Left colon (tissue), 2 donors: ENCODE results near the gene RGS7BP. TPM values are rescaled to one million over a fixed set of nuclear protein-coding genes. Genes with fewer than 3 reads are reported as not detected.
A peak's percentile ranks its signal among the peaks of the same experiment; 100 is the strongest.

Experiments used
- ATAC-seq: fragments of 200-7000 bp; cut with Tn5 transposase; one replicate; pipeline ENCODE4 v1.9.1; 2020; ENCODE audit warnings: mild to moderate bottlenecking, moderate library complexity
- DNase-seq, 2 donors: peaks; one replicate each; pipeline ENCODE4 v3.0.0-alpha.2; 2020
- intact Hi-C, 2 donors: fragments of 100-400 bp; cut with DNase I in 1 of 2; cut with micrococcal nuclease in 1 of 2; formaldehyde crosslinking; loops; one replicate each; pipeline versions ENCODE4 v1.11.2 to v1.14.0; 2022; cut with DNase I, micrococcal nuclease
- long read RNA-seq: library from polyadenylated mRNA; unstranded; transcript quantifications from one replicate; pipeline ENCODE4 v2.0.0, GENCODE V29; 2021
- total RNA-seq, 2 donors: library from RNA; stranded (reverse); fragmentation: NEBNext Ultra II Directional; extraction: Animal tissue kit (Norgen Biotek cat#: 25700); gene quantifications; one replicate each; pipeline ENCODE4 v1.2.1, GENCODE V29; 2021
- donor health status: DM: no; HTN: no; CAD: no.
- donor health status: DM: yes; HTN: yes; CAD: no.

The RGS7BP gene
- total RNA-seq = under 1 TPM; 0.24 to 0.50 TPM
- long read RNA-seq, full-length matches to known transcripts = 1 of 1 reads
- long read RNA-seq, partial matches to known transcripts = 0 of 1 reads
- long read RNA-seq, other reads (novel, unspliced or antisense) = 0 of 1 reads

GRCh38 chr5:64505769-64506566 is at the start of gene RGS7BP:
TSS of gene RGS7BP (plus strand) at chr5:64506015. CDS start at chr5:64506625, 610 bp downstream.
- ATAC-seq = no peak
- DNase-seq = peak in 1 of 2 donors; percentile 3
- intact Hi-C loops = no loop called here

- no peak for DNase-seq
- ATAC-seq = no peak
- intact Hi-C loops = no loop called here
Observed at GRCh38 chr5:64457846-64458245, 48.0 kb upstream of the RGS7BP start.

GRCh38 chr5:64458948-64459347 is 46.9 kb upstream of the RGS7BP start:
- intact Hi-C loops = no loop called here
- DNase-seq (no peak), ATAC-seq (no peak)

- DNase-seq = no peak
- intact Hi-C loops = no loop called here
- no peak for ATAC-seq
Observed at GRCh38 chr5:64462391-64462790, 43.4 kb upstream of the RGS7BP start.

GRCh38 chr5:64486163-64486562 is 19.7 kb upstream of the RGS7BP start:
- intact Hi-C loops = no loop called here
- ATAC-seq (no peak), DNase-seq (no peak)

GRCh38 chr5:64487283-64487682 is 18.5 kb upstream of the RGS7BP start:
- DNase-seq (no peak), ATAC-seq (no peak)
- intact Hi-C loops = no loop called here

- intact Hi-C loops = no loop called here
- ATAC-seq (no peak), DNase-seq (no peak)
Observed at GRCh38 chr5:64489857-64490256, 16.0 kb upstream of the RGS7BP start.

GRCh38 chr5:64497386-64497785 is 8.4 kb upstream of the RGS7BP start:
- DNase-seq = no peak
- intact Hi-C loops = no loop called here
- no peak for ATAC-seq

- DNase-seq (no peak), ATAC-seq (no peak)
- intact Hi-C loops = no loop called here
Observed at GRCh38 chr5:64502196-64502595, 3.6 kb upstream of the RGS7BP start.

GRCh38 chr5:64506567-64507263 is 900 bp downstream of the RGS7BP start:
- intact Hi-C loops = no loop called here
- ATAC-seq (no peak), DNase-seq (no peak)

GRCh38 chr5:64507264-64507605 is 1.4 kb downstream of the RGS7BP start:
- intact Hi-C loops = no loop called here
- ATAC-seq = no peak
- no peak for DNase-seq

- DNase-seq (no peak), ATAC-seq (no peak)
- intact Hi-C loops = no loop called here
Observed at GRCh38 chr5:64509828-64510227, 4.0 kb downstream of the RGS7BP start.

GRCh38 chr5:64513492-64513891 is 7.7 kb downstream of the RGS7BP start:
- no peak for DNase-seq
- intact Hi-C loops = no loop called here
- ATAC-seq = no peak

GRCh38 chr5:64514612-64515011 is 8.8 kb downstream of the RGS7BP start:
- DNase-seq (no peak), ATAC-seq (no peak)
- intact Hi-C loops = no loop called here

GRCh38 chr5:64516216-64516615 is 10.4 kb downstream of the RGS7BP start:
- DNase-seq (no peak), ATAC-seq (no peak)
- intact Hi-C loops = no loop called here

- intact Hi-C loops = no loop called here
- ATAC-seq (no peak), DNase-seq (no peak)
Observed at GRCh38 chr5:64518793-64519192, 13.0 kb downstream of the RGS7BP start.

GRCh38 chr5:64519263-64519662 is 13.4 kb downstream of the RGS7BP start:
- no peak for DNase-seq
- ATAC-seq = no peak
- intact Hi-C loops = no loop called here

- intact Hi-C loops = no loop called here
- ATAC-seq (no peak), DNase-seq (no peak)
Observed at GRCh38 chr5:64526734-64527439, 21.1 kb downstream of the RGS7BP start.

- no peak for ATAC-seq
- intact Hi-C loops = no loop called here
- DNase-seq = no peak
Observed at GRCh38 chr5:64530076-64530475, 24.3 kb downstream of the RGS7BP start.

GRCh38 chr5:64532212-64532611 is 26.4 kb downstream of the RGS7BP start:
- no peak for DNase-seq
- intact Hi-C loops = no loop called here
- no peak for ATAC-seq
